K562 (cell line): ENCODE measurements around the gene CREB3L2. TPM values are rescaled to one million over a fixed set of nuclear protein-coding genes. Genes with fewer than 3 reads are reported as not detected.

Experiments used
- ATAC-seq: fragments of 200-7000 bp; cut with Tn5 transposase; 3 replicates; pipeline ENCODE4 v1.9.1; 2020; ENCODE audit warnings: moderate library complexity
- BruUV-seq: library from RNA; stranded (reverse); fragments of 400-500 nt; replicated peaks from 2 replicates; lab custom pipeline; 2021; lab: Mats Ljungman, UMichigan
- CTCF ChIA-PET: fragments of 300-600 bp; formaldehyde crosslinking; extraction: SDS; loops from one replicate; lab custom pipeline; 2021; ENCODE audit warnings: low intra/inter-chr PET ratio; lab: Yijun Ruan, JAX
- POLR2A ChIA-PET: fragments of 300-600, 350-650 bp; sonication (Branson Sonifier 250); formaldehyde crosslinking; extraction: SDS; loops from one replicate; lab custom pipeline; 2021; ENCODE audit warnings: antibody characterized with exemption, inconsistent platforms; lab: Yijun Ruan, JAX
- DNase-seq, 4 experiments: peaks; one replicate each; pipeline versions ENCODE4 v3.0.0 to v3.0.0-alpha.2; 2011 to 2018; ENCODE audit warnings: low spot score in 3 of 4, mixed read lengths in 3 of 4; ENCODE audit errors: extremely low read depth in 1 of 4
- FAIRE-seq: peaks from 2 replicates; lab custom pipeline; 2011; peaks lifted over from hg19 to GRCh38; lab: Jason Lieb, UNC
- H2AFZ ChIP-seq: 2 replicates; pipeline ENCODE4 v1.6.0; 2011; ENCODE audit warnings: low read depth, low read length, control low read depth, inconsistent platforms
- H3K27ac ChIP-seq: fragments of 200-600 bp; 3 replicates; pipeline ENCODE4 v1.8.0; 2011; ENCODE audit warnings: low read depth, mild to moderate bottlenecking, control low read depth, inconsistent platforms, low read length, moderate library complexity, mixed read lengths; ENCODE audit errors: extremely low read depth
- H3K27me3 ChIP-seq, 2 experiments: fragments of 300-600 bp in 1 of 2; 2 replicates in 1 of 2; 3 replicates in 1 of 2; pipeline versions ENCODE4 v1.6.0 to v1.8.0; 2011; ENCODE audit warnings: inconsistent platforms in 2 of 2, low read length in 2 of 2, mild to moderate bottlenecking in 1 of 2, mixed read lengths in 1 of 2, moderate library complexity in 1 of 2; ENCODE audit not compliant: control insufficient read depth in 2 of 2, insufficient read depth in 2 of 2
- H3K36me3 ChIP-seq: fragments of 300-600 bp; 3 replicates; pipeline ENCODE4 v1.8.0; 2011; ENCODE audit warnings: mild to moderate bottlenecking, low read length, inconsistent platforms; ENCODE audit not compliant: control insufficient read depth, insufficient read depth
- H3K4me1 ChIP-seq, 2 experiments: fragments of 200-600 bp in 1 of 2; replicated peaks in 1 of 2; 2 replicates in 1 of 2; 3 replicates in 1 of 2; pipeline versions ENCODE4 v1.5.1 to v1.8.0; 2011; ENCODE audit warnings: inconsistent platforms in 2 of 2, low read length in 2 of 2, mild to moderate bottlenecking in 1 of 2, mixed read lengths in 1 of 2, moderate library complexity in 1 of 2; ENCODE audit not compliant: control insufficient read depth in 2 of 2, insufficient read depth in 2 of 2
- H3K4me2 ChIP-seq: 2 replicates; pipeline ENCODE4 v1.6.1; 2011; ENCODE audit warnings: low read length, control low read depth, inconsistent platforms, mixed read lengths; ENCODE audit not compliant: insufficient read depth
- H3K4me3 ChIP-seq: fragments of 200-600 bp; sonication (generic), shearing (Covaris generic); 2 replicates; pipeline ENCODE4 v1.5.1; 2016; ENCODE audit warnings: control low read depth, inconsistent platforms
- H3K79me2 ChIP-seq: fragments of 200-600 bp; 3 replicates; pipeline ENCODE4 v1.8.0; 2011; ENCODE audit warnings: low read length, inconsistent platforms; ENCODE audit not compliant: control insufficient read depth, insufficient read depth
- H3K9ac ChIP-seq, 2 experiments: 2 replicates each; pipeline versions ENCODE4 v1.6.0 to v1.6.1; 2011; ENCODE audit warnings: low read depth in 2 of 2, low read length in 2 of 2, control low read depth in 1 of 2, inconsistent platforms in 1 of 2, mild to moderate bottlenecking in 1 of 2, mixed read lengths in 1 of 2; ENCODE audit not compliant: insufficient read depth in 1 of 2
- H3K9me1 ChIP-seq: one replicate; pipeline ENCODE4 v1.6.0; 2011; ENCODE audit warnings: inconsistent platforms, mild to moderate bottlenecking, low read length, moderate library complexity; ENCODE audit not compliant: control insufficient read depth, insufficient read depth
- H3K9me3 ChIP-seq: replicated peaks from 2 replicates; pipeline ENCODE4 v1.5.1; 2011; ENCODE audit warnings: low read depth, low read length, inconsistent platforms; ENCODE audit not compliant: control insufficient read depth, insufficient read depth
- H4K20me1 ChIP-seq: replicated peaks from 2 replicates; pipeline ENCODE4 v1.6.1; 2011; ENCODE audit warnings: low read length, inconsistent platforms, mixed read lengths; ENCODE audit not compliant: control insufficient read depth, insufficient read depth
- CBX3 ChIP-seq, 2 experiments: IDR thresholded peaks; 1 replicate in 1 of 2; 2 replicates in 1 of 2; pipeline ENCODE4 v1.6.1; 2012; ENCODE audit warnings: inconsistent platforms in 2 of 2, low read length in 2 of 2, borderline replicate concordance in 1 of 2, control low read depth in 1 of 2
- POLR2A ChIP-seq: fragments of 450-650 bp; conservative IDR thresholded peaks from 2 replicates; pipeline ENCODE4 v1.6.1; 2016
- ZBED1 ChIP-seq: IDR thresholded peaks from 2 replicates; pipeline ENCODE4 v1.6.1; 2014
- ZZZ3 ChIP-seq: fragments of 450-650 bp; IDR thresholded peaks from 2 replicates; pipeline ENCODE4 v1.6.1; 2016; ENCODE audit warnings: antibody characterized with exemption, mild to moderate bottlenecking, moderate library complexity
- WGBS: fragments of 100-300 bp; shearing (Covaris generic); methylation state at CpG from one replicate; pipeline ENCODE4 v1.1.6; 2016; ENCODE audit warnings: low coverage, mixed read lengths; ENCODE audit not compliant: insufficient coverage; ENCODE audit errors: missing lambda C conversion rate; 5-methylcytosine and 5-hydroxymethylcytosine counted together
- in situ Hi-C: fragments of 300-500 bp; cut with MboI; formaldehyde crosslinking; loops from 4 replicates; pipeline ENCODE4 v1.15.0; 2018; ENCODE audit warnings: inconsistent platforms, mixed read lengths
- intact Hi-C: fragments of 100-400 bp; cut with micrococcal nuclease; formaldehyde crosslinking; loops from 2 replicates; pipeline ENCODE4 v1.14.2; 2022
- polyA plus RNA-seq, 8 experiments: library from polyadenylated mRNA; depleted of rRNA in 4 of 8; stranded (reverse) in 5 of 8; unstranded in 3 of 8; fragments of >200 nt; fragmentation: Nextera tagmentation in 2 of 8; fragmentation: Illumina TruSeq in 1 of 8; extraction: Ambion mirVana in 2 of 8; extraction: Trizol in 1 of 8; gene quantifications; 2 replicates each; pipeline versions ENCODE4 v1.2.1 to v1.2.3, GENCODE V29; 2011 to 2014; ENCODE audit warnings: inconsistent platforms in 1 of 8, missing spikeins in 1 of 8
- total RNA-seq, 7 experiments: library from RNA; depleted of rRNA in 6 of 7; stranded (reverse); fragments of >200 nt in 6 of 7; fragmentation: Illumina TruSeq in 2 of 7; extraction: Trizol in 2 of 7; gene quantifications; 2 replicates each; pipeline versions ENCODE4 v1.2.1 to v1.2.3, GENCODE V29; 2011 to 2021; ENCODE audit warnings: low replicate concordance in 1 of 7
- TF ChIP-seq, protein P1 (sequence below): sonication (generic); formaldehyde crosslinking; IDR thresholded peaks from 2 replicates; pipeline ENCODE4 v1.8.1; 2023; ENCODE audit warnings: mild to moderate bottlenecking, missing genetic modification reagents
- TF ChIP-seq, protein P2 (sequence below): fragments of 450-650 bp; IDR thresholded peaks from 2 replicates; pipeline ENCODE4 v1.6.1; 2017; ENCODE audit warnings: antibody characterized with exemption, mild to moderate bottlenecking

CREB3L2 gene
- total and polyA plus RNA-seq, 9 of the 15 experiments (the other 6 are each of a cell fraction or from before 2014, with no cell fraction given), result 7.1 to 45.6 (median 15.8) TPM

DNA sequence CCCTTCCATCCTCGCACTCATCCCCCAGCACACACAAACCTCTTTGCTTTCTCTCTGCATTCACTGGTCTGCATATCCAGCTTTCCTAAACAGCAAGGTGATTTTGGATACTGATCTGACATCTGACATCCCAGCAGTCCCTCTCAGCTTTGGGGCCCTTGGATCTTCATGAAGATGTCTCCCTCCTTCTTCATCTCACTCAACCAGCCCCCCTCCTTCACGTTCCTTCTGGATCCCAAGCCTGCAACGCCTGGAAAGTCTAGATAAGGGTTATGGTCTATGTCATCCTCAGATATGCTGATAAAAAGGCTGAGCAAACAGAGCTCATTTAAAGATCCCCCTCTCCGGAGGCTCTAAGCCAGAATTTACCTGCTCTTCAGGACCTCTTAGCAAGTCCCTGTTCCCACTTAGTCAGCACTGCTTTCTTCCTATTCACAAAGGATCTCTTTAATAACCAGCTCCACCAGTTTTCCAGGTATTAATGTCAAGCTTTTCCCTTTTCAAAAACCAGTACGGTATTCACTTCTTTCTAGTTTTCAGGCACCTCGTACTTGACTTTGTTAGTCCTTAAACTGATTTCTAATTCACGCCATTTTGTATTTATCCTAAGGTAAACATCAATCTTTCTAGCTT, 38.9 kb downstream of the CREB3L2 start (continued):
- TF ChIP-seq, protein P1, sequence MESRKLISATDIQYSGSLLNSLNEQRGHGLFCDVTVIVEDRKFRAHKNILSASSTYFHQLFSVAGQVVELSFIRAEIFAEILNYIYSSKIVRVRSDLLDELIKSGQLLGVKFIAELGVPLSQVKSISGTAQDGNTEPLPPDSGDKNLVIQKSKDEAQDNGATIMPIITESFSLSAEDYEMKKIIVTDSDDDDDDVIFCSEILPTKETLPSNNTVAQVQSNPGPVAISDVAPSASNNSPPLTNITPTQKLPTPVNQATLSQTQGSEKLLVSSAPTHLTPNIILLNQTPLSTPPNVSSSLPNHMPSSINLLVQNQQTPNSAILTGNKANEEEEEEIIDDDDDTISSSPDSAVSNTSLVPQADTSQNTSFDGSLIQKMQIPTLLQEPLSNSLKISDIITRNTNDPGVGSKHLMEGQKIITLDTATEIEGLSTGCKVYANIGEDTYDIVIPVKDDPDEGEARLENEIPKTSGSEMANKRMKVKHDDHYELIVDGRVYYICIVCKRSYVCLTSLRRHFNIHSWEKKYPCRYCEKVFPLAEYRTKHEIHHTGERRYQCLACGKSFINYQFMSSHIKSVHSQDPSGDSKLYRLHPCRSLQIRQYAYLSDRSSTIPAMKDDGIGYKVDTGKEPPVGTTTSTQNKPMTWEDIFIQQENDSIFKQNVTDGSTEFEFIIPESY (CRISPR knock-in tag), result 0 out of 2 replicates have a peak, but pooled peaks have one; percentile 45
- TF ChIP-seq CBX3 (IDR thresholded peaks at IDR 0.05; ENCODE audit: borderline replicate concordance in 1 of 2, low read length in 2 of 2) (peak in 1 of 2 experiments; percentile 77; a peak in 1 of 3 replicates), ZBED1 (peak; percentile 86)

DNA sequence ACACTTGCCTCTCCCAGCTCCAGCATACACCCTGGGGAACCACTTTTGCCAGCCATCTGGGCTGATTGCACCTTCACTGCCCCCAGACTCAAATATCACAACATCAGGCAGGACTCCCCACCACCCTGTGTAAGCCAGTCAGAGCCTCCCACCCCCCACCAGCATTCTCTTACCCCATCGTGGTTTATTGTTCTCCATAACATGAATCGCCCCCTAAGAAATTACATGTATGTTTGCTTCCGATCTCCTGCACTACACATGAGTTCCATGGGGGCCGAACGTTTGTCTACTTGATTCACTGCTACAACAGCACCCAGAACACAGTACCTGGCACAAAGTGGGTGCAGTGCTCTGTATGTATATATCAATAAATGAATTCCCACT, 39.4 kb downstream of the CREB3L2 start:
- intact Hi-C loops (no loop called here), in situ Hi-C loops (loop anchor here (25.0 kb wide), 1 partner anchor 1400 kb away; the partner anchor contains the start of gene LUC7L2)
- peak overlapping the region; percentile 28; the same call in 1 of the 2 replicates for H2AFZ ChIP-seq
- POLR2A ChIA-PET, result interaction anchor here (1.0 to 2.1 kb wide), 9 partner anchors 9 to 39 kb away, joined by 3 to 10 read pairs (median 5); partner anchors contain the start of gene CREB3L2
- H3K27ac ChIP-seq, result peak overlapping the region; percentile 71
- peak overlapping the region; percentile 50 to 70; a peak in 3 of 4 replicates for H3K9ac ChIP-seq
- H3K79me2 ChIP-seq, result peaks cover 93% of the 10 kb centered on the region
- H3K36me3 ChIP-seq, result peaks cover 18% of the 10 kb centered on the region; the same call in 2 of the 3 replicates
- BruUV-seq, result no TSS peak
- H4K20me1 ChIP-seq, result no peaks in the 10 kb centered on the region
- no peak for FAIRE-seq
- ATAC-seq, result no peak
- H3K9me1 ChIP-seq, result peaks cover 6% of the 10 kb centered on the region
- H3K4me2 ChIP-seq, result peak overlapping the region; percentile 67
- no peak overlapping the region for H3K4me3 ChIP-seq
- peaks cover 45 to 92% of the 10 kb centered on the region in 2 experiments for H3K4me1 ChIP-seq
- 37% methylated on average over 5 of the region's 5 CpGs for WGBS
- no peaks in the 10 kb centered on the region for H3K9me3 ChIP-seq
- no peaks in the 10 kb centered on the region for H3K27me3 ChIP-seq
- DNase-seq, result no peak
- CTCF ChIA-PET, result no interaction called here
- TF ChIP-seq POLR2A (no peak), ZZZ3 (no peak)
- TF ChIP-seq, protein P2, sequence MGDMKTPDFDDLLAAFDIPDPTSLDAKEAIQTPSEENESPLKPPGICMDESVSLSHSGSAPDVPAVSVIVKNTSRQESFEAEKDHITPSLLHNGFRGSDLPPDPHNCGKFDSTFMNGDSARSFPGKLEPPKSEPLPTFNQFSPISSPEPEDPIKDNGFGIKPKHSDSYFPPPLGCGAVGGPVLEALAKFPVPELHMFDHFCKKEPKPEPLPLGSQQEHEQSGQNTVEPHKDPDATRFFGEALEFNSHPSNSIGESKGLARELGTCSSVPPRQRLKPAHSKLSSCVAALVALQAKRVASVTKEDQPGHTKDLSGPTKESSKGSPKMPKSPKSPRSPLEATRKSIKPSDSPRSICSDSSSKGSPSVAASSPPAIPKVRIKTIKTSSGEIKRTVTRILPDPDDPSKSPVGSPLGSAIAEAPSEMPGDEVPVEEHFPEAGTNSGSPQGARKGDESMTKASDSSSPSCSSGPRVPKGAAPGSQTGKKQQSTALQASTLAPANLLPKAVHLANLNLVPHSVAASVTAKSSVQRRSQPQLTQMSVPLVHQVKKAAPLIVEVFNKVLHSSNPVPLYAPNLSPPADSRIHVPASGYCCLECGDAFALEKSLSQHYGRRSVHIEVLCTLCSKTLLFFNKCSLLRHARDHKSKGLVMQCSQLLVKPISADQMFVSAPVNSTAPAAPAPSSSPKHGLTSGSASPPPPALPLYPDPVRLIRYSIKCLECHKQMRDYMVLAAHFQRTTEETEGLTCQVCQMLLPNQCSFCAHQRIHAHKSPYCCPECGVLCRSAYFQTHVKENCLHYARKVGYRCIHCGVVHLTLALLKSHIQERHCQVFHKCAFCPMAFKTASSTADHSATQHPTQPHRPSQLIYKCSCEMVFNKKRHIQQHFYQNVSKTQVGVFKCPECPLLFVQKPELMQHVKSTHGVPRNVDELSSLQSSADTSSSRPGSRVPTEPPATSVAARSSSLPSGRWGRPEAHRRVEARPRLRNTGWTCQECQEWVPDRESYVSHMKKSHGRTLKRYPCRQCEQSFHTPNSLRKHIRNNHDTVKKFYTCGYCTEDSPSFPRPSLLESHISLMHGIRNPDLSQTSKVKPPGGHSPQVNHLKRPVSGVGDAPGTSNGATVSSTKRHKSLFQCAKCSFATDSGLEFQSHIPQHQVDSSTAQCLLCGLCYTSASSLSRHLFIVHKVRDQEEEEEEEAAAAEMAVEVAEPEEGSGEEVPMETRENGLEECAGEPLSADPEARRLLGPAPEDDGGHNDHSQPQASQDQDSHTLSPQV, result no peak
